Stomach smooth muscle (tissue), 2 donors: ENCODE results near the gene SDHAF1.

ENCODE experiments used
- H3K27ac ChIP-seq: one replicate; pipeline ENCODE4 v1.7.0; 2013; ENCODE audit warnings: mild to moderate bottlenecking, low read length, inconsistent platforms
- H3K27me3 ChIP-seq, 2 donors: one replicate each; pipeline ENCODE4 v1.7.0; 2013; ENCODE audit warnings: low read length in 2 of 2; ENCODE audit not compliant: insufficient read depth in 2 of 2, control insufficient read depth in 1 of 2
- H3K36me3 ChIP-seq, 2 donors: one replicate each; pipeline ENCODE4 v1.7.0; 2013; ENCODE audit warnings: low read length in 2 of 2; ENCODE audit not compliant: control insufficient read depth in 2 of 2, insufficient read depth in 2 of 2
- H3K4me1 ChIP-seq: one replicate; pipeline ENCODE4 v1.7.0; 2013; ENCODE audit warnings: low read length; ENCODE audit not compliant: control insufficient read depth, insufficient read depth
- H3K4me3 ChIP-seq, 2 donors: one replicate each; pipeline ENCODE4 v1.7.0; 2013; ENCODE audit warnings: low read length in 2 of 2
- H3K9ac ChIP-seq, 2 donors: one replicate each; pipeline ENCODE4 v1.7.0; 2013; ENCODE audit warnings: low read length in 2 of 2, mild to moderate bottlenecking in 1 of 2
- H3K9me3 ChIP-seq, 2 donors: one replicate each; pipeline ENCODE4 v1.7.0; 2013; ENCODE audit warnings: low read length in 2 of 2; ENCODE audit not compliant: control insufficient read depth in 2 of 2
- donor health status: healthy.
- donor health status: Pancreatic carcinoma.

Gene SDHAF1

GRCh38 chr19:36043952-36044351 lies 49.0 kb downstream of the SDHAF1 start:
- H3K27me3 ChIP-seq: no peaks in the 10 kb centered on the region
- H3K9me3 ChIP-seq: no peaks in the 10 kb centered on the region
- H3K4me3 ChIP-seq: no peak overlapping the region
- H3K36me3 ChIP-seq: peaks cover 0 to 2% of the 10 kb centered on the region in 2 donors
- peaks cover 26% of the 10 kb centered on the region for H3K4me1 ChIP-seq
- H3K27ac ChIP-seq: peak overlapping the region; percentile 60
- H3K9ac ChIP-seq: peak overlapping the region in 1 of 2 donors; percentile 38
